OCI-LY1 (cell line): Measurements from ENCODE around the gene ETF1.

ENCODE experiments used
- H2AFZ ChIP-seq: fragments of 200-600 bp; sonication (generic), shearing (Covaris generic); 2 replicates; pipeline ENCODE4 v1.6.0; 2014; ENCODE audit warnings: antibody characterized with exemption, mild to moderate bottlenecking, low read length
- H3F3A ChIP-seq: fragments of 200-600 bp; sonication (generic), shearing (Covaris generic); 2 replicates; pipeline ENCODE4 v1.6.0; 2014; ENCODE audit warnings: mild to moderate bottlenecking, antibody characterized with exemption, low read length, moderate library complexity; ENCODE audit not compliant: insufficient read depth
- H3K27ac ChIP-seq: fragments of 200-600 bp; sonication (generic); 2 replicates; pipeline ENCODE4 v1.5.1; 2014; ENCODE audit warnings: low read length, mixed run types, mild to moderate bottlenecking, low read depth; ENCODE audit not compliant: poor library complexity, severe bottlenecking
- H3K27me3 ChIP-seq: fragments of 200-600 bp; sonication (generic); 2 replicates; pipeline ENCODE4 v1.6.0; 2014; ENCODE audit warnings: antibody characterized with exemption, mild to moderate bottlenecking, low read length, moderate library complexity; ENCODE audit not compliant: insufficient read depth
- H3K36me3 ChIP-seq: fragments of 200-600 bp; sonication (generic); 2 replicates; pipeline ENCODE4 v1.6.1; 2014; ENCODE audit warnings: mild to moderate bottlenecking, antibody characterized with exemption, low read length, moderate library complexity, mixed read lengths; ENCODE audit not compliant: insufficient read depth
- H3K4me1 ChIP-seq: fragments of 200-600 bp; sonication (generic); 2 replicates; pipeline ENCODE4 v1.5.1; 2014; ENCODE audit warnings: mild to moderate bottlenecking, low read length, moderate library complexity; ENCODE audit not compliant: insufficient read depth, severe bottlenecking
- H3K4me2 ChIP-seq: fragments of 200-600 bp; sonication (generic), shearing (Covaris generic); 2 replicates; pipeline ENCODE4 v1.6.1; 2014; ENCODE audit warnings: low read length
- H3K4me3 ChIP-seq: fragments of 200-600 bp; sonication (generic); 2 replicates; pipeline ENCODE4 v1.5.1; 2014; ENCODE audit warnings: low read length, low read depth, mild to moderate bottlenecking, mixed read lengths; ENCODE audit not compliant: poor library complexity, severe bottlenecking
- H3K79me2 ChIP-seq: fragments of 200-600 bp; shearing (Covaris generic); 2 replicates; pipeline ENCODE4 v1.6.1; 2016; ENCODE audit warnings: mixed run types, low read length, mixed read lengths; ENCODE audit not compliant: insufficient read depth
- H3K9ac ChIP-seq: fragments of 200-600 bp; sonication (generic), shearing (Covaris generic); 2 replicates; pipeline ENCODE4 v1.6.1; 2014; ENCODE audit warnings: mild to moderate bottlenecking, low read length, mixed read lengths
- H3K9me2 ChIP-seq: fragments of 200-600 bp; sonication (generic), shearing (Covaris generic); 2 replicates; pipeline ENCODE4 v1.6.1; 2014; ENCODE audit warnings: low read depth, mild to moderate bottlenecking, low read length, mixed read lengths
- H3K9me3 ChIP-seq: fragments of 200-600 bp; shearing (Covaris generic); 2 replicates; pipeline ENCODE4 v1.6.1; 2014; ENCODE audit warnings: low read length, mixed read lengths
- H4K20me1 ChIP-seq: fragments of 200-600 bp; sonication (generic), shearing (Covaris generic); 2 replicates; pipeline ENCODE4 v1.6.0; 2016; ENCODE audit warnings: mild to moderate bottlenecking, low read length; ENCODE audit not compliant: insufficient read depth
- EZH2 ChIP-seq: fragments of 200-600 bp; sonication (generic), shearing (Covaris generic); IDR thresholded peaks from 2 replicates; pipeline ENCODE4 v1.8.0; 2017; ENCODE audit warnings: borderline replicate concordance, mixed run types, mild to moderate bottlenecking, antibody characterized with exemption, low read length, moderate library complexity, mixed read lengths
- TF ChIP-seq, protein P1 (sequence below): fragments of 200-600 bp; sonication (generic), shearing (Covaris generic); IDR thresholded peaks from 2 replicates; pipeline ENCODE4 v1.5.1; 2017; ENCODE audit warnings: mild to moderate bottlenecking, antibody characterized with exemption, low read length, moderate library complexity, mixed read lengths

Gene ETF1

DNA sequence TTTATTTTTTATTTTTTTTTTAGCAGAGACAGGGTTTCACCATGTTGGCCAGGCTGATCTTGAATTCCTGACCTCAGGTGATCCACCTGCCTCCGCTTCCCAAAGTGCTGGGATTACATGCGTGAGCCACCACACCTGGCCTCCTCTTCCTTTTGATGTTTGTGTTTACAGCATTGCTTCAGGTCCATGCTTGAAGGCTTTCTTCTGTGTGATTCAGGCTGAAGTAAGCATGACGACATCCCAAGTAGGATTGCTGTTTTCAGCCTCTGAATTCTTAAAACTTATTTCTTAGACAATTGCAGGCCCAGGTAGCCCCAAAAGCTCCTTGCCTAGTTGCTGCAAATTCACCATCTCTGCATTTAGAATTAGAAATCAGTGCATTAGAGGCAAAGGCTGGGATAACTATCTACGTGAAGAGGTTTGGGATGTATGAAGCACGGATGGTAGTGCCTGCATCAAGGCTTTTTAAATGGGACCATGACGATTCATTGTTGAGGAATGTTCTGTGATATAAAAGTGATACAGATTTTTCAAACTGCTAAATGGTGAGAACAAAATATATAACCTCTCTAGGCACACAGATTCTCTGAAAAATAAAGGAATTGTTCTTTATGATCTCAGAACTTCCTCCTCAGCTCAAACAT lies 3.0 kb upstream of the ETF1 start:
- Histone ChIP-seq H3K9ac (peak overlapping the region; percentile 20; the same call in 1 of the 2 replicates), H3K79me2 (peaks cover 49% of the 10 kb centered on the region), H3K27ac (peak overlapping the region; percentile 3), H4K20me1 (no peaks in the 10 kb centered on the region), H3K27me3 (no peaks in the 10 kb centered on the region), H3K4me1 (peaks cover 33% of the 10 kb centered on the region), H2AFZ (no peak overlapping the region), H3K4me2 (peak overlapping the region; percentile 24; the same call in 1 of the 2 replicates), H3K4me3 (no peak overlapping the region), H3K9me2 (no peaks in the 10 kb centered on the region), H3K36me3 (peaks cover 13% of the 10 kb centered on the region; the same call in 1 of the 2 replicates), H3K9me3 (no peaks in the 10 kb centered on the region), H3F3A (no peaks in the 10 kb centered on the region; the same call in 1 of the 2 replicates)
- TF ChIP-seq EZH2, result no peak
- TF ChIP-seq, protein P1, sequence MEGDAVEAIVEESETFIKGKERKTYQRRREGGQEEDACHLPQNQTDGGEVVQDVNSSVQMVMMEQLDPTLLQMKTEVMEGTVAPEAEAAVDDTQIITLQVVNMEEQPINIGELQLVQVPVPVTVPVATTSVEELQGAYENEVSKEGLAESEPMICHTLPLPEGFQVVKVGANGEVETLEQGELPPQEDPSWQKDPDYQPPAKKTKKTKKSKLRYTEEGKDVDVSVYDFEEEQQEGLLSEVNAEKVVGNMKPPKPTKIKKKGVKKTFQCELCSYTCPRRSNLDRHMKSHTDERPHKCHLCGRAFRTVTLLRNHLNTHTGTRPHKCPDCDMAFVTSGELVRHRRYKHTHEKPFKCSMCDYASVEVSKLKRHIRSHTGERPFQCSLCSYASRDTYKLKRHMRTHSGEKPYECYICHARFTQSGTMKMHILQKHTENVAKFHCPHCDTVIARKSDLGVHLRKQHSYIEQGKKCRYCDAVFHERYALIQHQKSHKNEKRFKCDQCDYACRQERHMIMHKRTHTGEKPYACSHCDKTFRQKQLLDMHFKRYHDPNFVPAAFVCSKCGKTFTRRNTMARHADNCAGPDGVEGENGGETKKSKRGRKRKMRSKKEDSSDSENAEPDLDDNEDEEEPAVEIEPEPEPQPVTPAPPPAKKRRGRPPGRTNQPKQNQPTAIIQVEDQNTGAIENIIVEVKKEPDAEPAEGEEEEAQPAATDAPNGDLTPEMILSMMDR, result no peak

DNA sequence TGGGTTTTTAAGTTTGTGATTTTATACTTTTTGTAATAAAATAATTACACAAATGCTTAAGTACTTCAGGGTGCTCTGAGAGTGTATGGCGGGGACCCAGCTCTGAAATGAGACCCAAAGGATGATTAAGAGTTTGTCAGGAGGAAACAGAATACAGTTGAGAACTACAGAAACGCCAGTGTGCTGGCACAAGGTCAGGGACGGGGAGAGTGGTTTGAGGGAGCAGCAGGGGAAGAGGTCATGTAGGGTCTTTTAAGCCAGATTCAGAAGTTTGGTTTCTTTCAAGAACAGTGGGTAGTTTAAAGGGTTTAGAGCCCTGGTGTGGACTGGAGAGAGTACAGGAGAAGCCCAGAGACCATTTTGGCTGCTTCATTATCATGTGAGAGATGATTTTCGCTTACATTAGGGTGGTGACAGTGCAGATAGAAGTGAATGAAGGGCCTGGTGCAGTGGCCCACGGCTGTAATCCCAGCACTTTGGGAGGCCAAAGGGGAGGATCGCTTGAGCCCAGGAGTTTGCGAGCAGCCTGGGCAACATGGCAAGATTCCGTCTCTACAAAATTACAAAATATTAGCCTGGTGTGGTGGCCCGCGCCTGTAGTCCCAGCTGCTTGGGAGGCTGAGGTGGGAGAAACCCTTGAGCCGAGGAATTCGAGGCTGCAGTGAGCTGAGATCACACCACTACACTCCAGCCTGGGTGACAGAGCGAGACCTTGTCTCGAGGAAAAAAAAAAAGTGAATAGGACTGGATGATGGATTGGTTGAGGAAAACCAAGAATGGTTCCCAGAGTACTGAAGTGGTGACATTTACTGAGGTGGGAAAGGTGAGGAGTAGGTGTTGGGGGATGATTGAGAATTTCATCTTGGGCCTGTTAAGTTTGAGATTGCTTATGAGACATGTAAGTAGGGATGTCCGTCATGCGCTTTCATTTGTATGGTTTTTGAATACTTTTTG lies 1.4 kb upstream of the ETF1 start:
- H2AFZ ChIP-seq, result no peak overlapping the region

DNA sequence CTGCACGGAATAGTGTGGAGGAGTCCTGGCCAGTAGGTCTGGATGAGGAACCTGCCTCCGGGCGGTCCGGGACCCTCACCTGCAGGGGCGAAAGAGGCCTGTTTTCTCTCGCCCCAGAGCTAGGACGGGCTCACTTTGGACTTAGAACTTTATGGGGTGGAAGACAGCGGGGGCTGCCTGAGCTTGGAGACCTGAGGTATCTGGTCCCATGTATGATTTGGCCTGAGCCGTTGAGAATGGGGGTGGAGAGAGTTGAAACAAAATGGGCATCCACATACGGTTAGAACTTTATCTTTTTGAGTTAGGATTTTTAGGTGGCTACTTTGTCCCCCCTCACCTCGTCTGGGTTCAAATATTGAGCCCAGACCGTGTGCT lies 681 bp upstream of the ETF1 start:
- no peaks in the 10 kb centered on the region for H3K9me2 ChIP-seq
- peak overlapping the region; percentile 78 for H3K4me3 ChIP-seq
- peaks cover 53% of the 10 kb centered on the region for H3K4me1 ChIP-seq
- H2AFZ ChIP-seq, result no peak overlapping the region
- peak overlapping the region; percentile 84 for H3K4me2 ChIP-seq
- TF ChIP-seq, protein P1, result no peak
- no peak for TF ChIP-seq EZH2
- H3K9ac ChIP-seq, result peak overlapping the region; percentile 88
- no peaks in the 10 kb centered on the region for H4K20me1 ChIP-seq
- peaks cover 37% of the 10 kb centered on the region; the same call in 1 of the 2 replicates for H3K36me3 ChIP-seq
- no peaks in the 10 kb centered on the region for H3K27me3 ChIP-seq
- no peaks in the 10 kb centered on the region for H3F3A ChIP-seq
- H3K79me2 ChIP-seq, result peaks cover 73% of the 10 kb centered on the region
- H3K9me3 ChIP-seq, result no peaks in the 10 kb centered on the region
- peak overlapping the region; percentile 57 for H3K27ac ChIP-seq

More for the DNA sequence above, 1.4 kb upstream of the ETF1 start:
- TF ChIP-seq, protein P1, result no peak
- no peak for TF ChIP-seq EZH2
- Histone ChIP-seq H3K9me2 (no peaks in the 10 kb centered on the region), H3K4me3 (peak overlapping the region; percentile 78), H3K4me1 (peaks cover 48% of the 10 kb centered on the region), H3F3A (no peaks in the 10 kb centered on the region; the same call in 1 of the 2 replicates), H3K79me2 (peaks cover 65% of the 10 kb centered on the region), H3K9me3 (no peaks in the 10 kb centered on the region), H4K20me1 (no peaks in the 10 kb centered on the region), H3K36me3 (peaks cover 29% of the 10 kb centered on the region; the same call in 1 of the 2 replicates), H3K27ac (peak overlapping the region; percentile 57), H3K4me2 (peak overlapping the region; percentile 84), H3K9ac (peak overlapping the region; percentile 88), H3K27me3 (no peaks in the 10 kb centered on the region)
